ENCODE data around the gene FRMD4A. TPM values are rescaled to one million over a fixed set of nuclear protein-coding genes. Genes with fewer than 3 reads are reported as not detected.

Gene FRMD4A
- total RNA-seq, 2 experiments from 2014 or later: 3.1 to 3.7 TPM

DNA sequence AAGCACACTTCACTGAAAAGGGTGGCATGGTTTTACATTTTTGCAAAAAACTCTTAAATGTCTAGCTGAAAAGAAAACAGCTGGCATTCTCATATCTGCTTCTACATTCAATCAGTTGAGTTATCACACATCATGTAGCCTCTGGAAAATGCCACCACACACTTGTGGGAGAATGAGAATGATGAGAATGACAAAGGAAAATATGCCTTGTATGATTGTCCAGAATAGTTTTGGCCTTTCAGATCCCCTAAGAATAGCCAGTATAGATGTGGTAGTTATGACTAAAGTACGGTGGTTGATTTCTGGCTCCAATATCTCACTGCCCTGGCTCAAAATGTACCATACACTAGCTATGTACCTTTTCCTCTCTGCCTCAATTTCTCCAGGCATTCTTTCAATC lies 30.2 kb upstream of the FRMD4A start:
- no peak for ATAC-seq (ENCODE audit: poor library complexity)
- Histone ChIP-seq H3K27me3 (ENCODE audit: control insufficient read depth in 1 of 2, insufficient read depth in 2 of 2, low read length in 2 of 2) (peaks cover 0 to 2% of the 10 kb centered on the region in 2 experiments), H3K36me3 (ENCODE audit: insufficient read depth, low read length) (no peaks in the 10 kb centered on the region), H3K9me3 (ENCODE audit: control insufficient read depth in 1 of 2, insufficient read depth in 1 of 2, low read length in 2 of 2) (no peaks in the 10 kb centered on the region), H3K4me1 (ENCODE audit: insufficient read depth, low read length) (no peaks in the 10 kb centered on the region), H3K4me3 (ENCODE audit: low read length) (no peak overlapping the region), H3K27ac (ENCODE audit: low read depth in 1 of 2, low read length in 2 of 2) (no peak overlapping the region)
- intact Hi-C loops (cut with DNase I, micrococcal nuclease): no loop called here
- H3K4me1 Mint-ChIP-seq (ENCODE audit: low read depth): no peaks in the 10 kb centered on the region
- H3K36me3 Mint-ChIP-seq (ENCODE audit: low read depth): no peaks in the 10 kb centered on the region
- H3K27me3 Mint-ChIP-seq: no peaks in the 10 kb centered on the region
- no peak overlapping the region for H3K4me3 Mint-ChIP-seq
- no peaks in the 10 kb centered on the region for H3K9me3 Mint-ChIP-seq
- POLR2A ChIA-PET: no interaction called here
- TF ChIP-seq, protein P1, sequence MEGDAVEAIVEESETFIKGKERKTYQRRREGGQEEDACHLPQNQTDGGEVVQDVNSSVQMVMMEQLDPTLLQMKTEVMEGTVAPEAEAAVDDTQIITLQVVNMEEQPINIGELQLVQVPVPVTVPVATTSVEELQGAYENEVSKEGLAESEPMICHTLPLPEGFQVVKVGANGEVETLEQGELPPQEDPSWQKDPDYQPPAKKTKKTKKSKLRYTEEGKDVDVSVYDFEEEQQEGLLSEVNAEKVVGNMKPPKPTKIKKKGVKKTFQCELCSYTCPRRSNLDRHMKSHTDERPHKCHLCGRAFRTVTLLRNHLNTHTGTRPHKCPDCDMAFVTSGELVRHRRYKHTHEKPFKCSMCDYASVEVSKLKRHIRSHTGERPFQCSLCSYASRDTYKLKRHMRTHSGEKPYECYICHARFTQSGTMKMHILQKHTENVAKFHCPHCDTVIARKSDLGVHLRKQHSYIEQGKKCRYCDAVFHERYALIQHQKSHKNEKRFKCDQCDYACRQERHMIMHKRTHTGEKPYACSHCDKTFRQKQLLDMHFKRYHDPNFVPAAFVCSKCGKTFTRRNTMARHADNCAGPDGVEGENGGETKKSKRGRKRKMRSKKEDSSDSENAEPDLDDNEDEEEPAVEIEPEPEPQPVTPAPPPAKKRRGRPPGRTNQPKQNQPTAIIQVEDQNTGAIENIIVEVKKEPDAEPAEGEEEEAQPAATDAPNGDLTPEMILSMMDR (IDR thresholded peaks at IDR 0.05): no peak
- CTCF ChIA-PET: no interaction called here
- DNase-seq: no peak
- H3K27ac Mint-ChIP-seq: no peak overlapping the region

DNA sequence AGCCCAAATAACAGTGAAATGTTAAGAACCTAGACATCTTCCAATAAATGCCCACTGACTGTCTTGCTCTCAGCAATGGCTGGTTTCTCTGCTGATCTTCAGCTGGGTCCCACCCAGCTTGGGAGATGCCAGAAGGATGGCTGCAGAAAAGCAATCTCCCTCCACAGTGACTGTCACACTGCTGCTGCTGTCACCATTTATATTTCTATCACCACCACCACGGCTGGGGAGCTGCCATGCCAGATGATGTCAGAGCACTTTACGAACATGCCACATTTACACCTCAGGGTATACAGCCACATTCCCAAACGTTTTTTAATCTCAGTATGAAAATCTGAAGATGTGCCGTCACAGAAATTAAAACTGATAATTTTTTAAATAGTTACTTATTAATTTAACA lies 29.8 kb upstream of the FRMD4A start:
- Histone ChIP-seq H3K27me3 (ENCODE audit: control insufficient read depth in 1 of 2, insufficient read depth in 2 of 2, low read length in 2 of 2) (peaks cover 0 to 2% of the 10 kb centered on the region in 2 experiments), H3K9me3 (ENCODE audit: control insufficient read depth in 1 of 2, insufficient read depth in 1 of 2, low read length in 2 of 2) (no peaks in the 10 kb centered on the region), H3K36me3 (ENCODE audit: insufficient read depth, low read length) (no peaks in the 10 kb centered on the region), H3K27ac (ENCODE audit: low read depth in 1 of 2, low read length in 2 of 2) (no peak overlapping the region), H3K4me1 (ENCODE audit: insufficient read depth, low read length) (no peaks in the 10 kb centered on the region), H3K4me3 (ENCODE audit: low read length) (no peak overlapping the region)
- Mint-ChIP-seq H3K4me3 (no peak overlapping the region), H3K4me1 (ENCODE audit: low read depth) (no peaks in the 10 kb centered on the region), H3K36me3 (ENCODE audit: low read depth) (no peaks in the 10 kb centered on the region), H3K27ac (no peak overlapping the region), H3K9me3 (no peaks in the 10 kb centered on the region), H3K27me3 (peaks cover 1% of the 10 kb centered on the region)
- ChIA-PET POLR2A (no interaction called here), CTCF (no interaction called here)
- DNase-seq (no peak), ATAC-seq (ENCODE audit: poor library complexity) (no peak)
- TF ChIP-seq, protein P1 (IDR thresholded peaks at IDR 0.05): no peak
- intact Hi-C loops (cut with DNase I, micrococcal nuclease): no loop called here

DNA sequence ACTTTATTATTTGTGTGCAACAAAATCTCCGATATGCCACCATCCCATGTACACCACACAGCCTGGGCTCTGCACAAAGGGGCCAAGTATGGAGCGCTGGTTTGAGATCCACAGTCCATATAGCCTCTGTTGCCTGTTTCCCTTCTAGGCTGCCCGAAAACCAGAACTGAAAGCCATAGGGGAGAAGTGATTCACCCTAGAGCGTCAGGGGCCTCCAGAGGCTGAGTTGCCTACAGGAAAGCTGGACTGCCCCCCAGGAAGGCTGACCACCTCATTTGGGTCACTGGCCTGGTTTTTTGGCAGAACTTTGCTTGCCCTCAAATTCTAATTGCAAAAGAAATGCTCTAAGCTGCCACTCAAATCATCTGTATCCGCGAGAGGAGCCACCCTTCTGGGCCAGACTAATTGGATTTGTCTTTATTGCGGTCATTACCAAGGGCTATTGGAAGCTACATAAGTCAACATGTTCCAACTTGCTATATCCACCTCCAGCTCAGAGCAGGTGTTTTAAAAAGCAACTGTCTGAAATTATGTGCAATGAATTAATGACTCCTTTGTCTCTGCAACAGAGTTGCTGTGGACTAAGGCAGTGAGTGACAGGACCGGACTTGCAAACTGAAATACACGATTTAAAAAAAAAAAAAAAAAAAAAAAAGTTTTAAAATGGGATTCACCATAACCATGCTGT lies 28.3 kb upstream of the FRMD4A start:
- CTCF ChIA-PET: interaction anchor here (1.2 kb wide), 1 partner anchor 9 kb away, joined by 3 read pairs; no protein-coding TSS in a partner anchor
- POLR2A ChIA-PET: no interaction called here

More for the DNA sequence above, 28.3 kb upstream of the FRMD4A start:
- Mint-ChIP-seq H3K4me1 (ENCODE audit: low read depth) (no peaks in the 10 kb centered on the region), H3K27me3 (peaks cover 9% of the 10 kb centered on the region), H3K4me3 (no peak overlapping the region), H3K36me3 (ENCODE audit: low read depth) (no peaks in the 10 kb centered on the region), H3K9me3 (no peaks in the 10 kb centered on the region), H3K27ac (no peak overlapping the region)
- ATAC-seq (ENCODE audit: poor library complexity): no peak
- Histone ChIP-seq H3K4me1 (ENCODE audit: insufficient read depth, low read length) (no peaks in the 10 kb centered on the region), H3K4me3 (ENCODE audit: low read length) (no peak overlapping the region), H3K36me3 (ENCODE audit: insufficient read depth, low read length) (no peaks in the 10 kb centered on the region), H3K27ac (ENCODE audit: low read depth in 1 of 2, low read length in 2 of 2) (no peak overlapping the region), H3K9me3 (ENCODE audit: control insufficient read depth in 1 of 2, insufficient read depth in 1 of 2, low read length in 2 of 2) (no peaks in the 10 kb centered on the region), H3K27me3 (ENCODE audit: control insufficient read depth in 1 of 2, insufficient read depth in 2 of 2, low read length in 2 of 2) (no peaks in the 10 kb centered on the region)
- no peak for DNase-seq
- TF ChIP-seq, protein P1 (IDR thresholded peaks at IDR 0.05): no peak
- intact Hi-C loops (cut with DNase I, micrococcal nuclease): no loop called here
